ENCODE results near the gene WDR86. TPM values are rescaled to one million over a fixed set of nuclear protein-coding genes. Genes with fewer than 3 reads are reported as not detected.

Gene WDR86
- polyA plus RNA-seq, 1 donor: 12.0 TPM

GRCh38 chr7:151440799-151441445 lies 31.1 kb upstream of the WDR86 start:
- Histone ChIP-seq H3K4me1 (ENCODE audit: control insufficient read depth, insufficient read depth, low read length) (peaks cover 6% of the 10 kb centered on the region), H3K36me3 (ENCODE audit: control insufficient read depth, insufficient read depth, low read length) (no peaks in the 10 kb centered on the region), H3K27ac (ENCODE audit: low read length) (no peak overlapping the region), H3K4me3 (ENCODE audit: low read length) (no peak overlapping the region), H3K27me3 (ENCODE audit: control insufficient read depth, insufficient read depth, low read length) (peaks cover 30% of the 10 kb centered on the region), H3K9me3 (ENCODE audit: control insufficient read depth, low read depth, low read length) (no peaks in the 10 kb centered on the region)
- WGBS (ENCODE audit: insufficient coverage, low lambda C conversion rate): 64% methylated on average over 2 of the region's 10 CpGs
- no peak for DNase-seq

GRCh38 chr7:151439855-151440798 lies 30.3 kb upstream of the WDR86 start, which contains the start of gene CRYGN:
CRYGN (minus strand) TSS chr7:151440141; CDS start chr7:151439917, 224 bp downstream.
- H3K27ac ChIP-seq (ENCODE audit: low read length): no peak within 1 kb of the TSS
- peak in 1 of 2 donors; percentile 32 for DNase-seq
- H3K36me3 ChIP-seq (ENCODE audit: control insufficient read depth, insufficient read depth, low read length): no peaks in the 10 kb centered on the region
- no CpG with 5 or more reads among the region's 51 CpGs for WGBS (ENCODE audit: insufficient coverage, low lambda C conversion rate)
- peaks cover 30% of the 10 kb centered on the region for H3K27me3 ChIP-seq (ENCODE audit: control insufficient read depth, insufficient read depth, low read length)
- peaks cover 6% of the 10 kb centered on the region for H3K4me1 ChIP-seq (ENCODE audit: control insufficient read depth, insufficient read depth, low read length)
- no peaks in the 10 kb centered on the region for H3K9me3 ChIP-seq (ENCODE audit: control insufficient read depth, low read depth, low read length)
- H3K4me3 ChIP-seq (ENCODE audit: low read length): peak within 1 kb of the TSS; percentile 10

- H3K27me3 ChIP-seq (ENCODE audit: control insufficient read depth, insufficient read depth, low read length): peaks cover 30% of the 10 kb centered on the region
- H3K27ac ChIP-seq (ENCODE audit: low read length): no peak overlapping the region
- peaks cover 6% of the 10 kb centered on the region for H3K4me1 ChIP-seq (ENCODE audit: control insufficient read depth, insufficient read depth, low read length)
- no peaks in the 10 kb centered on the region for H3K9me3 ChIP-seq (ENCODE audit: control insufficient read depth, low read depth, low read length)
- no CpG with 5 or more reads among the region's 17 CpGs for WGBS (ENCODE audit: insufficient coverage, low lambda C conversion rate)
- no peak overlapping the region for H3K4me3 ChIP-seq (ENCODE audit: low read length)
- no peak for DNase-seq
- no peaks in the 10 kb centered on the region for H3K36me3 ChIP-seq (ENCODE audit: control insufficient read depth, insufficient read depth, low read length)
These were observed 29.2 kb upstream of the WDR86 start for GRCh38 chr7:151438864-151439601.

- peaks cover 6% of the 10 kb centered on the region for H3K4me1 ChIP-seq (ENCODE audit: control insufficient read depth, insufficient read depth, low read length)
- H3K9me3 ChIP-seq (ENCODE audit: control insufficient read depth, low read depth, low read length): no peaks in the 10 kb centered on the region
- H3K36me3 ChIP-seq (ENCODE audit: control insufficient read depth, insufficient read depth, low read length): no peaks in the 10 kb centered on the region
- no peak overlapping the region for H3K4me3 ChIP-seq (ENCODE audit: low read length)
- DNase-seq: no peak
- no CpG with 5 or more reads among the region's 23 CpGs for WGBS (ENCODE audit: insufficient coverage, low lambda C conversion rate)
- H3K27ac ChIP-seq (ENCODE audit: low read length): no peak overlapping the region
- peaks cover 30% of the 10 kb centered on the region for H3K27me3 ChIP-seq (ENCODE audit: control insufficient read depth, insufficient read depth, low read length)
These were observed 28.2 kb upstream of the WDR86 start for GRCh38 chr7:151437866-151438516.

GRCh38 chr7:151437159-151437553 lies 27.3 kb upstream of the WDR86 start:
- H3K9me3 ChIP-seq (ENCODE audit: control insufficient read depth, low read depth, low read length): no peaks in the 10 kb centered on the region
- no peaks in the 10 kb centered on the region for H3K36me3 ChIP-seq (ENCODE audit: control insufficient read depth, insufficient read depth, low read length)
- no peak for DNase-seq
- peaks cover 30% of the 10 kb centered on the region for H3K27me3 ChIP-seq (ENCODE audit: control insufficient read depth, insufficient read depth, low read length)
- no peak overlapping the region for H3K27ac ChIP-seq (ENCODE audit: low read length)
- no peak overlapping the region for H3K4me3 ChIP-seq (ENCODE audit: low read length)
- whole genome bisulfite sequencing (ENCODE audit: insufficient coverage, low lambda C conversion rate): 100% methylated on average over 1 of the region's 13 CpGs
- peaks cover 6% of the 10 kb centered on the region for H3K4me1 ChIP-seq (ENCODE audit: control insufficient read depth, insufficient read depth, low read length)

- Histone ChIP-seq H3K27me3 (ENCODE audit: control insufficient read depth, insufficient read depth, low read length) (peaks cover 30% of the 10 kb centered on the region), H3K36me3 (ENCODE audit: control insufficient read depth, insufficient read depth, low read length) (no peaks in the 10 kb centered on the region), H3K9me3 (ENCODE audit: control insufficient read depth, low read depth, low read length) (no peaks in the 10 kb centered on the region), H3K4me1 (ENCODE audit: control insufficient read depth, insufficient read depth, low read length) (peaks cover 6% of the 10 kb centered on the region), H3K4me3 (ENCODE audit: low read length) (no peak overlapping the region), H3K27ac (ENCODE audit: low read length) (no peak overlapping the region)
- DNase-seq: no peak
- WGBS (ENCODE audit: insufficient coverage, low lambda C conversion rate): no CpG with 5 or more reads among the region's 9 CpGs
These were observed 26.8 kb upstream of the WDR86 start for GRCh38 chr7:151436446-151437158.

GRCh38 chr7:151435971-151436370 lies 26.1 kb upstream of the WDR86 start:
- H3K27me3 ChIP-seq (ENCODE audit: control insufficient read depth, insufficient read depth, low read length): peaks cover 24% of the 10 kb centered on the region
- H3K4me1 ChIP-seq (ENCODE audit: control insufficient read depth, insufficient read depth, low read length): peaks cover 6% of the 10 kb centered on the region
- no peak for DNase-seq
- WGBS (ENCODE audit: insufficient coverage, low lambda C conversion rate): no CpG with 5 or more reads among the region's 15 CpGs
- no peak overlapping the region for H3K27ac ChIP-seq (ENCODE audit: low read length)
- no peaks in the 10 kb centered on the region for H3K9me3 ChIP-seq (ENCODE audit: control insufficient read depth, low read depth, low read length)
- no peak overlapping the region for H3K4me3 ChIP-seq (ENCODE audit: low read length)
- H3K36me3 ChIP-seq (ENCODE audit: control insufficient read depth, insufficient read depth, low read length): no peaks in the 10 kb centered on the region

- no CpG with 5 or more reads among the region's 20 CpGs for WGBS (ENCODE audit: insufficient coverage, low lambda C conversion rate)
- H3K36me3 ChIP-seq (ENCODE audit: control insufficient read depth, insufficient read depth, low read length): no peaks in the 10 kb centered on the region
- no peak overlapping the region for H3K27ac ChIP-seq (ENCODE audit: low read length)
These were observed 25.5 kb upstream of the WDR86 start for GRCh38 chr7:151435103-151435916.

GRCh38 chr7:151434549-151434948 lies 24.7 kb upstream of the WDR86 start:
- Histone ChIP-seq H3K36me3 (ENCODE audit: control insufficient read depth, insufficient read depth, low read length) (no peaks in the 10 kb centered on the region), H3K27me3 (ENCODE audit: control insufficient read depth, insufficient read depth, low read length) (peaks cover 10% of the 10 kb centered on the region), H3K27ac (ENCODE audit: low read length) (no peak overlapping the region), H3K4me1 (ENCODE audit: control insufficient read depth, insufficient read depth, low read length) (peaks cover 3% of the 10 kb centered on the region), H3K4me3 (ENCODE audit: low read length) (no peak overlapping the region), H3K9me3 (ENCODE audit: control insufficient read depth, low read depth, low read length) (no peaks in the 10 kb centered on the region)
- no CpG with 5 or more reads among the region's 4 CpGs for WGBS (ENCODE audit: insufficient coverage, low lambda C conversion rate)
- no peak for DNase-seq

More at GRCh38 chr7:151435103-151435916, 25.5 kb upstream of the WDR86 start:
- no peak overlapping the region for H3K4me3 ChIP-seq (ENCODE audit: low read length)
- DNase-seq: no peak
- no peaks in the 10 kb centered on the region for H3K9me3 ChIP-seq (ENCODE audit: control insufficient read depth, low read depth, low read length)
- peaks cover 18% of the 10 kb centered on the region for H3K27me3 ChIP-seq (ENCODE audit: control insufficient read depth, insufficient read depth, low read length)
- peaks cover 6% of the 10 kb centered on the region for H3K4me1 ChIP-seq (ENCODE audit: control insufficient read depth, insufficient read depth, low read length)
